HL-60 (cell line): Measurements from ENCODE around the gene IQSEC1.

Source experiments
- CTCF ChIP-seq: IDR thresholded peaks from one replicate; pipeline ENCODE4 v1.5.1; 2011; ENCODE audit warnings: low read length, control low read depth, inconsistent platforms; ENCODE audit not compliant: insufficient read depth
- POLR2AphosphoS5 ChIP-seq: IDR thresholded peaks from 2 replicates; pipeline ENCODE4 v1.6.1; 2012; ENCODE audit warnings: low read depth
- TF ChIP-seq, protein P1 (sequence below): IDR thresholded peaks from 2 replicates; pipeline ENCODE4 v1.6.1; 2012; ENCODE audit warnings: low read depth; ENCODE audit not compliant: insufficient replicate concordance

DNA sequence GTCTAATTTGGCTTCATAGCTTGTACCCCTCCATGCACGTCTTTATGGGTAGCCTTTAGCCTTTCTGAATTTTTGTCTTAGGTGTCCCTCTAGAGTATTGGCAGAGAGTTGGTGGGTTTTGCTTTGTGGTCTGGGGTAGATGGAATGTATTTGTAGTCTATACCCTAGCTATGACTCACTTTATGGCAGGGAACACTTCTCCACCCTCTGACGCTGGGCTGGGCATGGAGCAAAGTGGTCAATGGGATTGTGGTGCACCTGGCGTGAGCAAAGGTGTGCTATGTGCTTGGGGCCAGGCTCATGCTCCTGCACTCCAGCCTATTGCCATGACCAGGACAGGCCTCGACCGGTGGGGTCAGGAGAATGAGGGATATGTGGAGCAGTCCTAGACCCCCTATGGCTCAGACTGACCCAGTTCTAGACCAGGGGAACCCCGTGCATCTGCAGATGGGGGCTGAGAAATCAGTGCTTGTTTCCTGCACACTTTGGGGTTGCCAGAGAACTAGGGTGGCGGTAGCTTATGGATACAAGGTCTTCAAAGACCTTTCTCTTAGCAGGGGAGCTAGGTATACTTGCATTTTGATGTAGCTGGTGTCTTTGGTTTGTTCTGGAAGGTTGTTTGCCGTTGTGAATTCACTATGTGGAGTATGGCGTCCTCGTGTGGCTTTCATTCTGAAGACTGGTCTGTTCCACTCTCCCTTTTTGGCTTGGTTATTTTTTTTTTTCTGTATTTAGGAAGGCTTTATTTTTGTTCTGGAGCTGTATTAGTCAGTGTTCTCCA, 182.4 kb downstream of the IQSEC1 start:
- TF ChIP-seq CTCF (no peak), POLR2AphosphoS5 (no peak)
- TF ChIP-seq, protein P1, sequence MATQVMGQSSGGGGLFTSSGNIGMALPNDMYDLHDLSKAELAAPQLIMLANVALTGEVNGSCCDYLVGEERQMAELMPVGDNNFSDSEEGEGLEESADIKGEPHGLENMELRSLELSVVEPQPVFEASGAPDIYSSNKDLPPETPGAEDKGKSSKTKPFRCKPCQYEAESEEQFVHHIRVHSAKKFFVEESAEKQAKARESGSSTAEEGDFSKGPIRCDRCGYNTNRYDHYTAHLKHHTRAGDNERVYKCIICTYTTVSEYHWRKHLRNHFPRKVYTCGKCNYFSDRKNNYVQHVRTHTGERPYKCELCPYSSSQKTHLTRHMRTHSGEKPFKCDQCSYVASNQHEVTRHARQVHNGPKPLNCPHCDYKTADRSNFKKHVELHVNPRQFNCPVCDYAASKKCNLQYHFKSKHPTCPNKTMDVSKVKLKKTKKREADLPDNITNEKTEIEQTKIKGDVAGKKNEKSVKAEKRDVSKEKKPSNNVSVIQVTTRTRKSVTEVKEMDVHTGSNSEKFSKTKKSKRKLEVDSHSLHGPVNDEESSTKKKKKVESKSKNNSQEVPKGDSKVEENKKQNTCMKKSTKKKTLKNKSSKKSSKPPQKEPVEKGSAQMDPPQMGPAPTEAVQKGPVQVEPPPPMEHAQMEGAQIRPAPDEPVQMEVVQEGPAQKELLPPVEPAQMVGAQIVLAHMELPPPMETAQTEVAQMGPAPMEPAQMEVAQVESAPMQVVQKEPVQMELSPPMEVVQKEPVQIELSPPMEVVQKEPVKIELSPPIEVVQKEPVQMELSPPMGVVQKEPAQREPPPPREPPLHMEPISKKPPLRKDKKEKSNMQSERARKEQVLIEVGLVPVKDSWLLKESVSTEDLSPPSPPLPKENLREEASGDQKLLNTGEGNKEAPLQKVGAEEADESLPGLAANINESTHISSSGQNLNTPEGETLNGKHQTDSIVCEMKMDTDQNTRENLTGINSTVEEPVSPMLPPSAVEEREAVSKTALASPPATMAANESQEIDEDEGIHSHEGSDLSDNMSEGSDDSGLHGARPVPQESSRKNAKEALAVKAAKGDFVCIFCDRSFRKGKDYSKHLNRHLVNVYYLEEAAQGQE, result no peak
